Activated CD4-positive, alpha-beta T cell treated with anti-CD3 and anti-CD28 coated beads, Interleukin-2, amount 50 U/mL, for 24 hours (primary cell): ENCODE results near the gene RIMBP2.

Experiments
- DNase-seq, 2 donors: peaks; one replicate each; pipeline ENCODE4 v3.0.0-alpha.2; 2020; ENCODE audit warnings: low read depth in 1 of 2, low spot score in 1 of 2

The RIMBP2 gene

GRCh38 chr12:130576371-130576816 is 139.7 kb downstream of the RIMBP2 start:
- DNase-seq = no peak

DNA sequence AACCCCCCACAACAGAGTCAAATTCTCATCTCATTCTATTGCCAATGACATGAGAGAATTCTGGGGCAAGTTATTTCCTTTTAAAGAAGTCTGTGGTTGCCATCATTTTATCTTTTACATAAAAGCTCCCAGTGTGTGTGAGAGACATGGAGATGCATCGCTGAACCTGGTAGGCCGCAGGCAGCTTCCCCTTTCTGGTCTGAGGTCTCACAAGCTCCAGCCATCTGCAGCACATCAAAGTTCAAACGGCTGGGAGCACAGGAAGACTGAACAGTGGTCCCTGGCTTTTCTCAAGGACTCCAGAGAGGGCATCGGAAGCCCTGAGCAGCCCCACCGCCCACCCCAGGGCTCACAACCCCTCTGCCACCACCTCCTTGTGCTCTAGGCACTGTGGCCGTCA is 141.7 kb downstream of the RIMBP2 start:
- DNase-seq = no peak

DNA sequence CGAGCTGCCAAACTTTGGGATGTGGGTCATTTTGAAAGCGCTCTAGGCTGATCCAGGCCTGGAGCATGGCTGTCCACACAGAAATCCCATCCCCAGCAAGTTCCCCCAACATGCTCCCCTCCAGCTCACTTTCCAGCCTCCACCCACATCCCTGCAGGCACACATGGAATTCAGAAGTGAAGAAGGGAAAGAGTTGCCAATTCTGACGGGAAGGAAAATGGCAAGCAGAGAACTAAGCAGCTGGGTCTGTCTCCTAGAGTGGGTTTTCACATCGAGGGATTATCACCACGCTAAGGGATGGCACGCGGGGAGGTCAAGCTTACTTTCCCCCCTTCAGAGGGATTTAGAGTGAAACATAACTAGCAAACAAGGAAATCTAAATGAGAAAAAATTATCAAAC is 142.3 kb downstream of the RIMBP2 start:
- DNase-seq = no peak

DNA sequence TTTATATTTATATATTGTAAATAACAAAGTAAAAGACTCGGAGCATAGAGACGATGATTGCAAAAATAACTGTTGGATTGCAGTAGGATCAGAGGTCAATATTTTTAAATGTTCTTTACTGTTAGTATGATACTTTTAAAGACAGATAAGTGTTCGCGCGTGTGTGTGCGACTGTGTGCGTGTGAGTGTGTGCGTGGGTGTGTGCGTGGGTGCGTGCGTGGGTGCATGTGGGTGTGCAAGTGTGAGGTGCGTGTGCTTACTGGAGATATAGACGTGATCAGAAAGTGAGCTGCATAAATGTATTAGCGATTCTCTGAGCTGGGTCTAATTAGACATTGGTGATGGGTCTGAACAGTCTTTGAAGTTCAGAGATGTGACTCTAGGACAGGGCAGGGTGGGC is 142.9 kb downstream of the RIMBP2 start:
- no peak for DNase-seq

GRCh38 chr12:130572553-130572952 is 143.5 kb downstream of the RIMBP2 start:
- DNase-seq = no peak

- DNase-seq = no peak
Observed at GRCh38 chr12:130571734-130572133, 144.4 kb downstream of the RIMBP2 start.

DNA sequence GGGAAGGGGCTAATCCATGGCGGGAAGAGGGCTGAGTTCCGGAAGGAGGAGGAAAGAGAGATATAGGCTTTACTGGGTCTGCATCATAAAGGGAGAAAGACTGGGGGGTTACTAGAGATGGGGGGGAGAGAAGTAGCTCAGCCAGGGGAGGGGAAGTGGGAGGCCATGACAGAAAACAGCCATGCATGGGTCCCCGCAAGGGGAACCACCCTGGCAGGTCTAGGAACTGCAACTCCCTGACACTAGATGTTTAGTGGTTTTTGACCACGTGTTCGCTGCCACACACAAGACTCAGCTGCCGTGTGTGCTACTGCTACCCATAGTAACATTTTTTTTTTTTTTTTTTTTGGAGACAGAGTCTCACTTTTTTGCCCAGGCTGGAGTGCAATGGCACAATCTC is 145.0 kb downstream of the RIMBP2 start:
- no peak for DNase-seq

- DNase-seq = no peak
Observed at GRCh38 chr12:130569521-130569920, 146.6 kb downstream of the RIMBP2 start.

DNA sequence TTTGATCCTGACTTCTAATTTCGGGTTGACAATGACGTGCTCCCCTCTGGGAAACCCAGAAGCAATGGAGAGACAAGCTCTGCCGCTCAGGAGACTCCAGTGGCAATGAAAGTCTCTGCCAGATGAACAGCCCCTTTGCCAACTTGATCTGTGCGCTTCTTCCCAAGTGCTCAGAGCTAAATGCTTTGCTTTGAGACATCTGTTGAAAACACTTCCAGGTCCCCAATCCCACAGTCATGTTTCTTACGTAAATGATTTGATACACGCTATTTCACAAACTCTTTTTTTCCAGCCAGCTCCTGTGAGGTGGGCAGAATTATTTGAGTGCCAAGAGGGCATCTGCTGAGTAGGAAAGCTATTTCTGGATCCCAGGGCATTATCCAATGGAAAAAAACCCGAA is 147.6 kb downstream of the RIMBP2 start:
- no peak for DNase-seq

DNA sequence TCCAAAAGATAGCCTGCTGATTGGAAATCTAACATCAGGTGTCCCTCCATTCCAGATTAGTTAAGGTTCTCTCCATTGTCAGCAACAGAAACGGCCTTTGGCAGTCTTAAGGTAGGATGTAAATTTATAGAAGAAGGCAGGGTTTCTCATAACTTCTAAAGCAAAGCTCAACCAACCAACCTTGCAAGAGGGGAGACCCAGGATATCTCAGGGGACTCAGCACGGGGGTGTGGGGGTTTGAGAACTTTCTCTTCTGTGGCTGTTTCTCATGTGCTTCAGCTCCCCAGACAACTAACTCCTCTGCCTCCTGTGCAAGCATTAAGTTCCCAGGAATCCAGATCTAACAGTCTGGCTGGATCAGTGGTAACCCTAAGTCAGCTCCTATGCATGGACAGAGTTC is 148.1 kb downstream of the RIMBP2 start:
- DNase-seq = no peak

GRCh38 chr12:130566446-130567155 is 149.5 kb downstream of the RIMBP2 start:
- no peak for DNase-seq

DNA sequence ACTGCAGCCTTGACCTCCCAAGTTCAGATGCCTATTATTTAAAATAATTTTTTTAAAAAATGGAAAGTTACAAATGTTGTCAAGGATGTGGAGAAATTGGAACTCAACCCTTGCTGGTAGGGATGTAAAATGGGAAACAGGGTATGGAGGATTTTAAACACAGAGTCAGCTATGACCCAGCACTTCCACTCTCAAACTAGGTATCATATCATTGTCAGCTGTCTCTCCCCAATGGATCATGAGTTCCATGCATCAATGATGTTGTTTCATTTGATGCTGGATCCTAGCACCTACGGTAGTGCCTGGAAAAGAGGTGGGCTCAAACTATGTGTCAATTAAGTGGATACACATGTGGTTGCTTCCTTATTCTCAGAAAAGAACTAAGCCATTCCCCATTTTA is 150.9 kb downstream of the RIMBP2 start:
- DNase-seq = no peak

- no peak for DNase-seq
Observed at GRCh38 chr12:130563323-130563722, 152.8 kb downstream of the RIMBP2 start.

DNA sequence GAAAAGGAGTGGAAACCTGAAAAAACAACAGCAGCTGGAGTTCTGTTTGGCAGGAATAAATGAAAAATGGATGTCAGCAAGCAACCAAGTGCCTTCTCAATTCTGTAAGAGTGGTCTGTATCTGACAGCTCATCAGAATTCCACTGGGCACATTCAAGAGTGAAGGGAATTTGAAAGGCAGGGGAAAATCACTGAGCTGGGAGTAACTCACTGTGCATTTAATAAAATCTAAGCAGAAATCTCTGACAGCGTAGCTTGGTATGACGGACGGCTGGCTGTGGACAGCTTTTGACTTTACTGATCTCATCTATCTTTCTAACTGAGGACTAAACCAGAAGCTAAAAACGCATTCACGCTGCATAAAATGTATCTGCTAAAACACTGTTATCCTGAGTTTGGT is 153.4 kb downstream of the RIMBP2 start:
- no peak for DNase-seq

- no peak for DNase-seq
Observed at GRCh38 chr12:130560321-130560720, 155.8 kb downstream of the RIMBP2 start.

DNA sequence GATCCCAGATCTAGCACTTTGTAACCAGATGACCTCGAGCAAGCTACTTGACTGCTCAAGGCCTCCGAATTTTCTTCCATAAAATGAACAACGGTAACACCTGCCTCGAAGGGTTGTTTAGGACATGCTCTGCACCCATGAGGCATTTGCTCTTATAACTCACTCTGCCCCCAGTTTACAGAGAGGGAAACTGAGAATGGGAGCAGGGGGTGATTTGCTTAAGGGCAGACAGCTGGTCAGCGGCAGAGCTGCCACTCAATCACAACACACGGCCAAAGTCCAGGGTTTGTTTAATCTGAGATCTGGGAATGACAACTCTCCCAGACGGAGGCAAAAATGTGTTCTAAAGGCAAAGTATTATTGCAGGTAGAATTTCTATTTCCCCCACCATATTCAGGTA is 156.3 kb downstream of the RIMBP2 start:
- DNase-seq = no peak

- no peak for DNase-seq
Observed at GRCh38 chr12:130557886-130558765, 158.0 kb downstream of the RIMBP2 start.

DNA sequence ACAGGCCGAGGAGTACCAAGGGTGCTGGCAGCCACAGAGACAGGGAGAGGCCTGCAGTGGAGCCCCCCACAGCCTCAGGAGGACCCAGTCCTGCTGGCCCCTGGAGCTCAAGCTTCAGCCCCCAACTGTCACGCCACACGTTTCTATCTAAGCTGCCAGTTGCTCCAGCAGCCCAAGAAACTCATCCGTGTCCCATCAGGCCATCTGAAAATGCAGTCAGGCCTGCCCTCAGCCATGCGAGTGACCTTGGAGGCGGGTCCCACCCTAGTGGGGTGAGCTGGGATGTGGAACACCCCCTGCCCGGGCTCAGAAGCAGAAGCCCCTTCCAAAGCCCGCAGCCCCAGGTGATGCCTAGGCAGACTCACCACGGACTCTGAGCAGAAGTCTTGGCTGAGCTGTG is 158.9 kb downstream of the RIMBP2 start:
- DNase-seq = no peak

DNA sequence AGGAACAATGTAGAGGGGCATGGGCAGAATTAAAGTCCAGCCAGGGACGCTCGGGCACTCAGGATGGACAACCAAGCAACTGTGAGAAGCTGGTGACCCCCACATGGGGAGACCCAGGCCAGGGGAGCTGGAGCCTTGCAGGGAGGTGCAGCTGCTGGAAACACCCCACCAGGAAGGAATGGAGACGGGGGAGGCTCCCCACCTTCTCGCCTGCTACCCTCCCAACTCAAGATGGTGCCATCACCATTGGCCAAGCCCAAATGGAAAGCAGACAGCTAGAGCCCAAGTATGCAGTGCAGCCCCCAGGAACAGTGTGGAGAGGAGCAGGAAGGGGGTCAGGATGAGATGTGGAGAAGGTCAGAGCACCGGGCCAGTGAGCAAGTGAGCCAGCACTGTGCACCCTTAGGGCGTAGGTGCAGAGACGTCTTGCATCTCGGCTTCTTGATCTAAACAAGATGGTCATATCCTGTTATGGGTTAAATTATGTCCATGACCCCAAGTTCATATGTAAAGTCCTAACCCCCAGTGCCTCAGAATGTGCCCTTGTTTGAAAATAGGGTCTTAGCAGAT is 159.5 kb downstream of the RIMBP2 start:
- no peak for DNase-seq

DNA sequence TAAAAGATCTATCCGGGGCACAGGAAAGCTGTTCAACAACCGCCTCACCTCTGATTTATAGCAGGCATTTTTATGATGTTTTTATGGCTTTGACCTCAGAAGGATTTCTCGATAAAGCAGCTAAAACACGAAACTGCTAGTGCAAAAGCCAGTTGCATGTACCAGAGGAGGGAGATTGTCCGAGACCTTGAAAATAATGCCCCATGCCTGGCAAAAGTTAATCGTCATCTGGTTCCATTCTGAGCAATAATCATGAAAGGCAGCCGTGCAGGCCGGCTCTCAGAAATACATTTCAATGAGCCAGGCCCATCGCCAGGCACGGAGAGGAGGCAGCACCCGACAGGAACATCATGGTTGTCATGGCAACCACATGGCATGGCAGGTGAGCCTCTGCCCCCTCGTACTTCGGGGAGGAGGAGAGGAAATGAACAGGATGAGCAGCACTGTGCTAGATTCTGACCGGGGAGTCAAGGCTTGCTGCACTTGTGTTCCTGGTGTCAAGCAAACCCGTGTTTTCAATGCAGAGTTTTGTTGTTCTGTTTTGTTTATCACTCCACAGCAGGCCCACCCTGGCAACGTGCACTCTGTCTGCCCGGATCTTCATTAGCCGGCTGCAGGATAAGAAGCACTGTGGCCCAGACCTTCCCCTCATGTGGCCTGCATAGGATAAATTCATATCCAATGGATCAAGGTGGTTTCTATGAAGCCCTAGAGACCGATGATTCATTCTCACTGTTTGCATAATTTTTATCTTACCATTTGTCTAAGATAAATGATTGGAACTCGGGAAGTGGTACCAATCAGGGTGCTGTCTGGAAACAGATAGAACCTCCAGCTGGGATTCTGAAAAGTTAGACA is 160.2 kb downstream of the RIMBP2 start:
- DNase-seq = no peak

DNA sequence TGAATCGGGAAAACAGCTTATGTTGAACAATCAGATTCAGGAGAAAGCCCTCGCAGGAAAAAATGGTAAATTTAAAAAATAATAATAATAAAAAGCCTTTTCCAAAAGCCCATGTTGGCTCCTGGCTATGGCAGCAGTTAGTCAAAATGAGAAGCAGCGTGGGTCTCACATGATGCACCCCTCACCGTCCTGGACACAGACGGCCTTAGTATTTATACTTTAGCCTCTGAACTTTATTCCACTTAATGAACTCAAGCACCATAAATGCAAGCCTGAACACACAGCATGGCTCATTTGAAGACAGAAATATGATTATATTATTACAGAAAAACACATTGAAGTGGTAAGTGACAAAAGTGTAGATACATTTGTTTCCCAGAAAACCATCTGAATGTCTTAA is 160.9 kb downstream of the RIMBP2 start:
- no peak for DNase-seq
